ENCODE results near the gene TPRN. TPM values are rescaled to one million over a fixed set of nuclear protein-coding genes. Genes with fewer than 3 reads are reported as not detected.

The TPRN gene
- total RNA-seq, 1 experiment from 2014 or later: 20.3 TPM

- CTCF ChIA-PET: interaction anchor here (1.1 to 1.5 kb wide), 3 partner anchors 16 to 32 kb away, joined by 3 to 4 read pairs (median 3); partner anchors contain the start of gene RNF224
- intact Hi-C loops (cut with micrococcal nuclease; ENCODE audit: unreplicated experiment): no loop called here
- DNase-seq: no peak
Measured at GRCh38 chr9:137204731-137205125, 4.2 kb upstream of the TPRN start.

DNA sequence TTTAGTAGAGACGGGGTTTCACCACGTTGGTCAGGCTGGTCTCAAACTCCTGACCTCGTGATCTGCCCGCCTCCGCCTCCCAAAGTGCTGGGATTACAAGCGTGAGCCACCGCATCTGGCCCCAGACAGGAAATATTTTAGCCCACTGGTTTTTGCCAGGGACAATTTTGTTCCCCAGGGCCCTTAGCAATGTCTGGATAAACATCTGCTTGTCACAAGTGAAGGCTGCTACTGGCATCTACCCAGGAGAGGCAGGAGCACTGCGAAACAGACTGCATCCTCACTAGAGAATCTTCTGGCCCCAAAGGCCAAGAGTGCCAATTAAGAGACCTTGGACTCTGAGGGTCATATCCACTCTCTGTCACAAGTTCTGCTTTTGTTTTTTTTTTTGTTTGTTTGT, 2.4 kb upstream of the TPRN start:
- H3K4me1 Mint-ChIP-seq (ENCODE audit: low read depth, unreplicated experiment): peaks cover 24% of the 10 kb centered on the region
- DNase-seq: no peak
- no peaks in the 10 kb centered on the region for H3K9me3 Mint-ChIP-seq (ENCODE audit: low read depth, unreplicated experiment)
- no peaks in the 10 kb centered on the region for H3K27me3 Mint-ChIP-seq (ENCODE audit: unreplicated experiment)
- intact Hi-C loops (cut with micrococcal nuclease; ENCODE audit: unreplicated experiment): no loop called here
- TF ChIP-seq, protein P1, sequence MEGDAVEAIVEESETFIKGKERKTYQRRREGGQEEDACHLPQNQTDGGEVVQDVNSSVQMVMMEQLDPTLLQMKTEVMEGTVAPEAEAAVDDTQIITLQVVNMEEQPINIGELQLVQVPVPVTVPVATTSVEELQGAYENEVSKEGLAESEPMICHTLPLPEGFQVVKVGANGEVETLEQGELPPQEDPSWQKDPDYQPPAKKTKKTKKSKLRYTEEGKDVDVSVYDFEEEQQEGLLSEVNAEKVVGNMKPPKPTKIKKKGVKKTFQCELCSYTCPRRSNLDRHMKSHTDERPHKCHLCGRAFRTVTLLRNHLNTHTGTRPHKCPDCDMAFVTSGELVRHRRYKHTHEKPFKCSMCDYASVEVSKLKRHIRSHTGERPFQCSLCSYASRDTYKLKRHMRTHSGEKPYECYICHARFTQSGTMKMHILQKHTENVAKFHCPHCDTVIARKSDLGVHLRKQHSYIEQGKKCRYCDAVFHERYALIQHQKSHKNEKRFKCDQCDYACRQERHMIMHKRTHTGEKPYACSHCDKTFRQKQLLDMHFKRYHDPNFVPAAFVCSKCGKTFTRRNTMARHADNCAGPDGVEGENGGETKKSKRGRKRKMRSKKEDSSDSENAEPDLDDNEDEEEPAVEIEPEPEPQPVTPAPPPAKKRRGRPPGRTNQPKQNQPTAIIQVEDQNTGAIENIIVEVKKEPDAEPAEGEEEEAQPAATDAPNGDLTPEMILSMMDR (IDR thresholded peaks at IDR 0.05; ENCODE audit: unreplicated experiment): no peak
- H3K36me3 Mint-ChIP-seq (ENCODE audit: insufficient read depth, unreplicated experiment): peaks cover 70% of the 10 kb centered on the region
- no peak overlapping the region for H3K27ac Mint-ChIP-seq (ENCODE audit: unreplicated experiment)
- no peak overlapping the region for H3K4me3 Mint-ChIP-seq (ENCODE audit: low read depth, unreplicated experiment)
- no TSS peak for BruUV-seq (replicated peaks)
- CTCF ChIA-PET: no interaction called here

More at GRCh38 chr9:137204731-137205125, 4.2 kb upstream of the TPRN start:
- Mint-ChIP-seq H3K9me3 (ENCODE audit: low read depth, unreplicated experiment) (no peaks in the 10 kb centered on the region), H3K4me3 (ENCODE audit: low read depth, unreplicated experiment) (peak overlapping the region; percentile 92), H3K27ac (ENCODE audit: unreplicated experiment) (peak overlapping the region; percentile 84), H3K36me3 (ENCODE audit: insufficient read depth, unreplicated experiment) (peaks cover 53% of the 10 kb centered on the region), H3K4me1 (ENCODE audit: low read depth, unreplicated experiment) (peaks cover 17% of the 10 kb centered on the region), H3K27me3 (ENCODE audit: unreplicated experiment) (no peaks in the 10 kb centered on the region)
- BruUV-seq (replicated peaks): no TSS peak
- TF ChIP-seq, protein P1 (IDR thresholded peaks at IDR 0.05; ENCODE audit: unreplicated experiment): no peak

DNA sequence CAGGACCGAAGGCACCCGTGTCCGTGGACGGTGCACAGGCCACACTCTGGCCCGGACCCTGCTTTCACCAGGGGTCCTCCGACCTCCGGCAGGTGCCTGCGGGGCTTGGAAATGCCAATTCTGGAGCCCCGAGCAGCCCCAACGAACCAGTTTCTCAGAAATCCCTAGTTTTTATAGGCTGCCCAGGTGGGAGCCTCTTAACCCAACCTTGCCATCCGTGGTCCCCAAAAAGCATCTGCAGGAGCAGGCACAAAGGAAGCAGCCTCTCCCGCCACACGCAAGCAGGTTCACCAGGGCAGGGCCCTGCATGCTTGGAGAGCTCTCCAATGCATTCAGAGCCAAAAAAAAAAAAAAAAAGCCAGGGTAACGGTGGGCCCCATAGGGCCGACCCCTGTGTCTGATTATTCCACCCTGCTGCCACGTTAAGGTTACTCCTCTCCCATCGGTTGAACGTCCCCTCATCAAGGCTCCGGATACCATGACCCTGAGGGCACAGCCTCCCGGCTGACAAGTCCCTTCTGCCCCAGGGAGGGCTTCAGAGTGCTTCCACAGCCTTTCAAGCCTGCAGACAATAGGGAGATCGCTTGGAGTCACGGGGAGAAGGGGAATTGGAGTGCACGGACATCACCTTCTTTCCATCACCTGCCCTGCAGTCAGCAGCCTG, 796 bp upstream of the TPRN start:
- H3K27ac Mint-ChIP-seq (ENCODE audit: unreplicated experiment): peak overlapping the region; percentile 33
- no peaks in the 10 kb centered on the region for H3K27me3 Mint-ChIP-seq (ENCODE audit: unreplicated experiment)
- no TSS peak for BruUV-seq (replicated peaks)
- DNase-seq: no peak
- intact Hi-C loops (cut with micrococcal nuclease; ENCODE audit: unreplicated experiment): no loop called here
- H3K36me3 Mint-ChIP-seq (ENCODE audit: insufficient read depth, unreplicated experiment): peaks cover 60% of the 10 kb centered on the region
- peak overlapping the region; percentile 75 for H3K4me3 Mint-ChIP-seq (ENCODE audit: low read depth, unreplicated experiment)
- H3K9me3 Mint-ChIP-seq (ENCODE audit: low read depth, unreplicated experiment): no peaks in the 10 kb centered on the region
- H3K4me1 Mint-ChIP-seq (ENCODE audit: low read depth, unreplicated experiment): peaks cover 19% of the 10 kb centered on the region
- TF ChIP-seq, protein P1 (IDR thresholded peaks at IDR 0.05; ENCODE audit: unreplicated experiment): no peak
- CTCF ChIA-PET: interaction anchor here (0.6 to 1.0 kb wide), 2 partner anchors 21 to 104 kb away, joined by 3 to 4 read pairs; no protein-coding TSS in a partner anchor

GRCh38 chr9:137199411-137200121, 975 bp downstream of the TPRN start:
- CTCF ChIA-PET: interaction anchor here (0.6 to 1.4 kb wide), 3 partner anchors 10 to 52 kb away, joined by 3 to 5 read pairs (median 4); no protein-coding TSS in a partner anchor
- no peaks in the 10 kb centered on the region for H3K27me3 Mint-ChIP-seq (ENCODE audit: unreplicated experiment)
- H3K36me3 Mint-ChIP-seq (ENCODE audit: insufficient read depth, unreplicated experiment): peaks cover 42% of the 10 kb centered on the region
- peak overlapping the region; percentile 77 for H3K4me3 Mint-ChIP-seq (ENCODE audit: low read depth, unreplicated experiment)
- peaks cover 28% of the 10 kb centered on the region for H3K4me1 Mint-ChIP-seq (ENCODE audit: low read depth, unreplicated experiment)
- DNase-seq: no peak
- peak overlapping the region; percentile 73 for H3K27ac Mint-ChIP-seq (ENCODE audit: unreplicated experiment)
- TF ChIP-seq, protein P1 (IDR thresholded peaks at IDR 0.05; ENCODE audit: unreplicated experiment): no peak
- intact Hi-C loops (cut with micrococcal nuclease; ENCODE audit: unreplicated experiment): no loop called here
- no TSS peak for BruUV-seq (replicated peaks)
- no peaks in the 10 kb centered on the region for H3K9me3 Mint-ChIP-seq (ENCODE audit: low read depth, unreplicated experiment)
